GM21528 (cell line): ENCODE measurements around the gene EFCAB8.
A peak's percentile ranks its signal among the peaks of the same experiment; 100 is the strongest.

ENCODE experiments used
- ATAC-seq: cut with Tn5 transposase; IDR thresholded peaks from one replicate; pipeline ENCODE4 v1.9.1; 2021; ENCODE audit warnings: mild to moderate bottlenecking, moderate library complexity; ENCODE audit not compliant: unreplicated experiment, low FRiP score

The EFCAB8 gene, protein sequence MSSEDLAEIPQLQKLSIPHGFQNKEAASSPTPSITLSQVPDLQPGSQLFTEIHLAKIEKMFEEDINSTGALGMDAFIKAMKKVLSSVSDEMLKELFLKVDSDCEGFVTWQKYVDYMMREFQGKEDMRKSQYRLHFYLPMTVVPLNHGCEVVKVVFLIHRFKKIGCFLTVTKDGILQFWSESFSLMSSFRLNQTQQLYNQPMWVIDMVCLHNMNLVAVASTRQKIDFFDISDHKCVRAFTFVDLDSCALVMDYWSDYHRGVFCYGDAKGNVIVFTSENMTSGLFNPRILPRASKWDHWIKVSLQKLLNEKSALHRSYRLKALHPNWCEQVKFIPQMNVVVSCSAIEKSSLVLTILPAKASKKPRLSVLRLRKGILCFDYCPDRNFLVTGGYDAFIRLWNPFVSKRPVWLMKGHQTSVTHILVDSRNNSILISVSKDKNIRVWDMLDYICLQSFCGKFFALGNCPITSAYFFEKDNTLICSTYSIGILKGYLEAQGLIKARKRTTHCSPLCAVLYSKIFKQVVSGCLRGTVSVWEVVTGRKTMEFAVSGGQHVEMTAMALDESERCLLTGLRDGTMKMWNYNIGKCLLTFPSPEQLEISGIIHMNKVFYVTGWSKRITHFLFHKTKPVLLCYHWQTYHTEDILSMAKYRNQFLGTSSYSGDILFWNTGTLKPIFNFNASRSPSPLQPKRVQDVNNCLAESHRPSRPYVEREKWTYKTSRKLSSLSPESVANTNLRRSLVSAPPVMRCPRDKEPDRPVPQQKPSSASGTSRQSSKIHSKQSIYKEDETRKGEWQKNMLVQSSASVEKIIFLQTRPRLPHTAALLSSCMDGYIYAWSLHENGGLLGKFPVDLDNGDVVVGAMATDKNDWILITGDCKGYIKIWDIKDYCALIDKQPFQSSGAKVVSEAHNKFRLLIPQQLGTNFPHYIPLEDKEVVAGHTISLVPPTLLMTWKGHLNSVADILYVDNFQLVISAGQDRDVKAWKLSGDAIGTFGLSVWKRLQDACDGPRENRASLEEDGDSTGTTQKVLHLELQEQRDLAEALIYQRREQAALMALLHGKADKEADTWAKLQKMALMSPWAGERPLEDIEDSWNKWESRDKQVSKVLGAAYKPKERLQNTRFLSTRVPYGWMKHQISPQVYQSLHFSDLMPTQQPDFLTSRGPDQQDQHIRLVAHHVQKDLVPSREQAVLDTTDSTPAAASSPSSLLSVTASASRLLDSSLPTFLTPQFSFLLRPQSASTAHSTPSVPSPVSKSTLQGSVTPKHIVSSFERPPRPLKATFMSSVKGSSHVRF

DNA sequence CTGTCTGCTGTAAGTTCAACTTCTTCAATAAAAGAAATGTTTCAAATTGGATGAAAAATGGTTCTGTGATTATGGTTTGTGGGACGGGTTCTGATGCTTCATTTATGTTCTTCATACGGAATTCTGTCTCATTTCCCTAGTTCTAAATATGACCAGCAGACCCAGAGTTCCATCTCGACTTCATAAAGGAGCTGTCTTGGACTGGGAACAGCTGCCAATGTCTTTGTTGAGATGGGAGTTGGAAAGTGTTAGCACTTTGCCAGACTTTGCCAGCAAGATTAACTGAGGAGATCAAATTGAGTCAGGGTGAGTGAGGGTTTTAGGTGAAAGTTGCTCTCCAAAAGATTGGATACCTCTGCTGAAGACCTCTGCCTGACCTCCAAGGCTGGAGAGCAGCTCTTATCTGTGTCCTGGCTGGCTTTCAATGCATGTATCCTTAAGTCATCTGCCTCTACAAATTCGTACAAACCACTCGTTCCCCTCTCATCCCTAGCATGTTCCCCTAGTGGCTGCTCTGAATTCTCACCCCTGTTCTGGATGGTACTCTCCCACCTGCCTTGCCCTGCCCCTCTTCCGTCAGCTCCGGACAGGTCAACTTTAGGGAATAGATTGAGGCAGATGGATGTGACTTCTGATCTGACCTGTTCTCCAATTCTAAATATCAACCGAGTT, at the start of gene EFCAB8:
Gene EFCAB8 (plus strand): TSS at position 223 of the 672 bp plus-strand sequence. CDS start 4,870 bp downstream, outside the sequence.
- no peak for ATAC-seq

DNA sequence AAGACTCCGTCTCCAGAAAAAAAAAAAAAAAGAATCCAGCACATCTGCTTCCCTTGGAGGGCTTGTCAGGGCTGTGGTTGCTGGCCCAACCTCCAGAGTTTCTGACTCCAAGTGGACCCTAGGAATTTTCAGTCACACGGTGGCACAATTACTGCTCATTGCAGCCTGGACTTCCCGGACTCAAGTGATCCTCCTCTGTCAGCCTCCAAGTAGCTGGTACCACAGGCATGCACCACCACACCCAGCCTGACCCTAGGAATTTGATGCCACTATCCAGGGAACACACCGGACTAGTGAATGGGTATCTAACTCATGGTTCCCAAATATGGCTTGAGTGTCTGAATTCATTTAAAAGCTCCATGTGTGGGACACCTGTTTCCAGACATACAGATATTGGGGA, 48.8 kb upstream of the EFCAB8 start:
- ATAC-seq = no peak

DNA sequence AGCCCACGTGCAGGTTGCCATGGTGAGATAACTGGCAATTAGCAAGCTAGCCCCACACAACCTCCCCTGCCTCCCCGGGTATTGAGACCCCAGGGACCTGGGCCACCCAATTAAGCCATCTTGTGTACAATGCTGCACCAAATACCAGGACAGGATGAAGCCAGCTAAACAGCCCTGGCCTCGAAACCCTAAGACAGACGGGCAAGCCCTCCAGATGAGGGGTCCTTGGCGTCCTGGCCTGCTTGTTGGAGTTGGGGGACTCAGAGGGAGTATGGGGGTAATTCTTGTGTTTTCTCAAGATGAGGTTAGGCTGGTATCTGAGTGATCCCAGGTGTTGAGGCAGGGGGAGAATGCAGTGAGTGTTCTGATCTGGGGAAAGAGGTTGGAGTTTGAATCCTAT, 47.8 kb upstream of the EFCAB8 start:
- ATAC-seq = no peak

DNA sequence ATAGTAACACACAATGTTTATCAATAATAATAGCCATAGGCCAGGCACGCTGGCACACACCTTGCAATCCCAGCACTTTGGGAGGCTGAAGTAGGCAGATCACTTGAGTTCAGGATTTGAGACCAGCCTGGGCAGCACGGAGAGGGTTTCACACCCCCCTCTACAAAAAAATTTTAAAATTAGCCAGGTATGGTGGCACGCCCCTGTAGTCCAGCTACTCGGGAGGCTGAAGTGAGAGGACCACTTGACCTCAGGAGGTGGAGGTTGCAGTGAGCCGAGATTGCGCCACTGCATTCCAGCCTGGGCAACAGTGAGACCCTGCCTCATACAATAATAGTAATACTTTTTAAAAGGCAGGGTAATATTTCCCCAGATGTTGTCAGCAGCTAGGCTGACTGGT, 46.8 kb upstream of the EFCAB8 start:
- ATAC-seq = no peak

DNA sequence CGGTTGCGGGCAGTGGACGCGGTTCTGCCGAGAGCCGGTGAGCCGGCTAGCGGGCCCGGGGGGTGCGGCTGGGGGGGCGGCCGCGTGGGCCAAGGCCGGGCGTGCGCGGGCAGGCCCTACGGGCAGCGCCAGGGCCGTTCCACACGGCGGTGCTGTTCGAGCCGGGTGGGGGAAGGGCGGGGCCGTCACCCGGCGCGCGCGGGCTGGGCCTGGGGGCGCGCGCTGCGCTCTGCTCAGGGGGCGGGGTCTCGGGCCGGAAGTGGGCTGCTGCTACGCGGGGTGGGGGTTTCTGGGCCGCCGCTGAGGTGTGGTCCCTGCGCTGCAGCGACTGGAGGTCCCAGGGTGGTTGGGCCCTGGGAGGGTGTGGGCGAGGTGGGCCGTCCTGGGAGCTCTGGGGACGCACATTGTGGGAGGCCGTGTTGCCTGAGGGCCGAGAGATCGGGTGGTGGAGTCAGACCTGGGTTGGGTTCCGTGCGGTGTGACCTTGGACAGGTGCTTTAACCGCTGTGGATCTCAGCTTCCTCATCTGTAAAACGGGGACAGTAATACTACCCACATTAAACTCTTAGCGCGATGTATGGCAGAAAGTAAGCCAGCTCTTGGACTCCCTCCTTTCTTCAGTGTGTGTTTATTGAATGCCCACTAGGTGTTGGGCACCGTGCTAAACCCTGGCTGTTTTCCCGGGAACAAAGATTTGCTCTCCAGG, 38.6 kb upstream of the EFCAB8 start:
- peak; percentile 63 for ATAC-seq

DNA sequence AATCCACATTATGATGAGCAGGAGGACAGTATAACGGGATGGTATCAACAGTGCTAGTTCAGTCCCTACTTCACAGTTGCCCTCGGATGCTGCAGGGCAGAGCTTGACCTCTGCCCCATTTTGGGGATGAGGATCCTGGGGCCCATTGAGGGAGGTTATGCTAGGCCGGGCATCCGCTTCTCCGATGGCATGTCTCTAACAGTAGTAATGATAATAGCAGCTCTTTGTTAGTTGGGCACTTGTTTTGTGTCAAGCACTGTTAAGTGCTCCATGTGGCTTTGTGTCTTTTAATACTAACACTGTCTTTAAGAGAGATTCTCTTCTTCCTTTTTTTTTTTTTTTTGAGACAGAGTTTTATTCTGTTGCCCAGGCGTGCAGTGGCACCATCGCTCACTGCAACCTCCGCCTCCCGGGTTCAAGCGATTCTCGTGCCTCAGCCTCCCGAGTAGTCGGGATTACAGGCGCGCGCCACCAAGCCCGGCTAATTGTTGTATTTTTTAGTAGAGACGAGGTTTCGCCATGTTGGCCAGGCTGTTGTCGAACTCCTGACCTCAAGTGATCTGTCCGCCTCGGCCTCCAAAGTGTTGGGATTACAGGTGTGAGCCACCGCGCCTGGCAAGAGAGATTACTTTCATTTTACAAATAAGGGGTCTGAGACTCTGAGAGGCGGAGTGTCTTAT, 37.9 kb upstream of the EFCAB8 start:
- no peak for ATAC-seq

DNA sequence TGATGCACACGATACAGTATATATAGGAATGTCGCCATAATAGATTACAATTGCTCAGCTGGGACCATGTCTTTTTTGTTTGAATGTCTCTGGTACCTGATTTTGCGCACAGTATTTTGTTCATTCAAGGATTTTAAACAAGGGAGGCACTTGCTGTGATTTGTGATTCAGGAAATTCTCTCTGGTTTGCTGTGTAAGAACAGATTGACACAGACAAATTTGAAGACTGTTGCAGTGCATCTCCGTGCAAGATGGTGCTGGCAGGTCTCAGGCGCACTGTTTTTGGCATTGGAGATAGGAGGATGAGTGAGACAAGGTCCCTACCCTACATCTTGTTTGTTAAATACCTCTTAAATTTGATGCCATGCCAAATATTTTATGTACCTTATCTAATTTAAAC, 36.5 kb upstream of the EFCAB8 start:
- ATAC-seq = no peak

DNA sequence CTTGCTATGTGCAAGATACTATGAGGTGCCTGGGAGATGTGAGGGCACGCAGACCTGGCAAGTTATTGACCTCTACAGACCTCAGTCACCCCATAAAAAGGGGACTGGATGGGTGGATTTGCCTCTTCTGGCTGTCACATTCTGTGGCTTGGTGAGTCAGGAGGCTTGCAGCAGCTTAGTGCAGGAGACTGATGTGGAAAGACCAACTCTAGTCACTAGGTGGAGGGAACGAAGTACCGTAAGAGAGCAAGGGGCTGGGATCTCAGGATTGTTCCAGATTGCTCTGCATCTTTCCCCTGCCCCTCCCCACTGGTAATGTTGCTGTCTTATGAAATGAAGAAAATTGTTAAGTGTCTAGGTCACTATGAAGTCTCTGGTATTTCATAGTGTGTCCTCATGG, 35.6 kb upstream of the EFCAB8 start:
- no peak for ATAC-seq

DNA sequence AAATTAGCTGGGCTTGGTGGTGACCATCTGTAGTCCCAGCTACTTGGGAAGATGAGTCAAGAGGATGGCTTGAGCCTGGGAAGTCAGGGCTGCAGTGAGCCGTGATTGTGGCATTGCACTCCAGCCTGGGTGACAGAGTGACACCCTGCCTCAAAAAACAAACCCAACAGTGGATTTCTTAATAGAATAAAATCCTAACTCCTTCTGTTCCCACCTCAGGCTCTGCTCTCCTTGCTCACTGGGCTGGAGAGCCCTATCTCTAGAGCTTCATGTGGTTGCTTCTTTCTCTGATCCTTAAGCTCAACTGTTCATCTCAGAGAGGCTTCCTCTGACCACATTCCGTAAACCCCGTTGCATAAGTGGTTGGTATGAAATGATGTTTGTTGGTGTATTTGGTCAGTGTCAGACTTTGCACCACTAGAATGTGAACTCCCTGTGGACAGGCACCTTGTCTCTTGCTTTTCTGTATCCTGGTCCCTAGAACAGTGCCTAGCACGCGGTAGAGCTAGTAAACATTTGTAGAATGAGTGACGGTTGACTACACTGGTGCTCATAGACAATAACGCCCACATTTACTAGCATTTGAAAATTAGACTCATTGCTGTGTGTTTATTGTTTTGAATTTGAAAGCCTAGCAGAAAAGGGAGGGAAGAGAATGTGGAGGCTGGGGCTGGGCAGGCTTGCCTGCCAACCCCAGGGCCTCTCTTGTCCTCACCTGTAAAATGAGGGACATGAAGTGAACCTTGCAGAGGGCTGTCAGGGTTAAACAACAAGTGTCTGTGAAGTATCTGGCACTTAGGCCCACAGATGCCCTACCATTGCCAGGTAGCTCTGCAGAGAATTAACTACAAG, 34.8 kb upstream of the EFCAB8 start:
- ATAC-seq = no peak

DNA sequence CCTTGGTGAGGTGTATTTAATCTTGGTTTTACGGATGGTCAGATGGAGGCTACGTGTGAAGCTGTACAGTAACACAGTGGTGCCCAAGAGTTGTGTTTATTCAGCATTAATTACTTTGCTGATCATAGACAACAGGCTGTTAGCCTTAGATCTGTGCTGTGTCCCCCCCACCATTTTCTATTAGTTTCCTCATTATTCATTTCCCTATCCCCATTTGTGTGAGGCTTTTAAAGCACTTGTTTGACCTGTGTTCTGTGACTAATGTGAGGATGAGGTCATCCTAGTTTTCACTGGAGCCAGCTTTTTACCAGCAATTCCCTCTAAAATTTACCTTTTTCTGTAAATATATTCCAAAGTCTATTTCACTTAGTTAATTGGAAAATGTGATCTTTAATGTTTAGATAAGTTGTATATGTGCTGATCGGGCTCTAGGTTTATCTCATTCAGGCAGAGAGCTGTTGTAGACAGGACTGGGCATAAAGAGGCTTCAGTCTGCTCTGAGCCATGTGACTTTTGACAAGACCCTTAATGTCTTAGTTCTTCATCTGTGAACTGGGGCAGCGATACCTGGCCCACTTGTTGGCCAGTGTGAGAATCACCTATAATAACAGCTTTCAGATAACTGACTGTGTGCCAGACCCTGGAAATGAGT, 30.6 kb upstream of the EFCAB8 start:
- no peak for ATAC-seq

DNA sequence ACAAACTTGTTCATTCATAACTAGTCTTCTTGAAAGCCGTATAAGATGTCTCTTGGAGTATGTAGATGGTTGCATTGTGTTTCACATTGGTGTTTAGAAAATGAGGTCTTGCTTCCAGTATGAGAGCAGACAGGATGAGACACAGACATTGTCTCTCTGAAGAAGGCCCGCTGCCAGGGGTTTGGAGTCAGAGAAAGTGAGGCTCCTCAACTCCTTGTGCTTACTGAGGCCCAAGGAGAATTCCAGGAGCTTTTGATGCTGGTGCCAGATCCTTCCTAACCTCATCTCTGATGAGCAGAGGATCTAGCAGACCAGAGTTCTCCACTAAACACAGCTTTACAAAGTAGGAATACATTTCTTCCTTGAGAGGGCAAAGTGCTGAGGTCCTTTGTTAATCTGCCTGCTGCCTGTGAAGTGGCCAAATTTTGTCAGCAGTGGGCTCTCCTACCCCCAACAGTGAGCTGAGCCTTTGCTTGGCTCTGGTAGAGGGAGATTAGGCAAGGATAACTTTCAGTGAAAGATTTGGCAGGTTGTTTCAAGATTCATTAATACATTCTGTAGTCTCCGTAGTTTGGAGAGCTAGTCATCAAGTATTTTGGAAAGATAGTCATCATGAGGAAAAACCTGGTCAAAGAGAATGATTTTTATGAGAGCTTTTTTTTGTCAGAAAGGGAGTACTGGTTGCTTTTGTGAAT, 29.3 kb upstream of the EFCAB8 start:
- ATAC-seq = no peak

DNA sequence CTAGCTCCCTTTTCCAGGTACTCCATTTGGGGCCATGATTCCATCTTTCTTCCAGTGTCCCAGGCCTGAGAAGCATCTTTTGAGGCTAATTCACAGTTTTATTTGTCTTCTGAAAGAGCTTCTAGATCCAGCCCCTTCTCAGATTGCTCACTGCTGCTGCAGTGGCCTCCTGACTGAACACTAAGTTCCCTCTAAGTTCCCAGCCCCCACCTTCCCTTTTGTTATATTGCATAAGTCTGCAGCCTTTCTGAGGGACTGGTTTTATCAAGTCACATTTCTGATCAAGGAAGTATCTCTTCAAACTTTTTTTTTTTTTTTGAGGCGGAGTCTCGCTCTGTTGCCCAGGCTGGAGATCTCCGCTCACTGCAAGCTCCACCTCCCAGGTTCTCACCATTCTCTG, 28.3 kb upstream of the EFCAB8 start:
- ATAC-seq = no peak

DNA sequence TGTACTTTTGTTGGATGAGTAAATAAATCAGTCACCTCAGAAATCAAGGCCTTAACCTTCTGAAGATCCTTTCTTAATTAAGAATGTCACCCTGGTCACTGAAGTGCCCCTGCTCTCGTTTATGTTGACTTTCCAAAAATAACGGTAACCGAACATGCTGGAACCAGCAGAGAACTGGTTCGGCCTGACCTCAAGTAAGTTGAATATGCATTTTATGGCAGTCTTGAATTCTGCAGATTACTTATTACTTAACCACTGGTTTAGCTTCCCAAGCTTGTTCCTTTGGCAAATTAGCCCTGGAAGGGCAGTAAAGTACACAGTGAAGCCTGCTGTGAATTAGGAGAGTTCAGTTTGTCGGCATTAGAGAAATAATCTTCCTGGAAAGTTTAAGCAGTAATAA, 26.7 kb upstream of the EFCAB8 start:
- ATAC-seq = no peak

DNA sequence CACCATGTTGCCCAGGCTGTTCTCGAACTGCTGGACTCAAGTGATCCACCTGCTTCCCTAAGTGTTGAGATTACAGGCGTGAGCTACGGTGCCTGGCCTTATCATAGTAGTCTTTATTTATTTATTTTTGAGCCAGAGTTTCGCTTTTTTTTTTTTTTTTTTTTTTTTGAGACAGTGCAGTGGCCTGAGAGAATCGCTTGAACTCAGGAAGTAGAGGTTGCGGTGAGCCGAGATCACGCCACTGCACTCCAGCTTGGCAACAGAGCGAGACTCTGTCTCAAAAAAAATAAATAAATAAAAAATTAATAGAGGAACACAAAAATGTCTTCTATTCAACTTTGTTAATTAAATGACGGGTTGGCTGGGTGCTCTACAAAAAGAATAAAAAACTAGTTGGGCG, 26.1 kb upstream of the EFCAB8 start:
- no peak for ATAC-seq

DNA sequence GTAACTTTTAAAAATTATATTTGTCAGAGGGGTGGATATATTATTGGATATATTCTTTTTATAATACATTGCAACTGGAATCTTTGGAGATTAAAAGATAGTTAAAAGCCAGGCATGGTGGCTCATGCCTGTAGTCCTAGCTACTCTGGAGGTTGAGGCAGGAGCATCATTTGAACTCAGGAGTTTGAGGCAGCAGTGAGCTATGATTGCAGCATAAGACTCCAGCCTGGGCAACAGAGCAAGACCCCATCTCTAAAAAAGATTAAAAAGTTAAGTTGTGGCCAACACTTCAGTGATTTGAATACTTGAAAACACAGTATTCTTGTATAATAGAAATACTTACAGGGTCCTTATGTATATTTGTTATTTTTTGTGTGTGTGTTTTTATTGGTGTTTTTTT, 23.8 kb upstream of the EFCAB8 start:
- ATAC-seq = no peak

DNA sequence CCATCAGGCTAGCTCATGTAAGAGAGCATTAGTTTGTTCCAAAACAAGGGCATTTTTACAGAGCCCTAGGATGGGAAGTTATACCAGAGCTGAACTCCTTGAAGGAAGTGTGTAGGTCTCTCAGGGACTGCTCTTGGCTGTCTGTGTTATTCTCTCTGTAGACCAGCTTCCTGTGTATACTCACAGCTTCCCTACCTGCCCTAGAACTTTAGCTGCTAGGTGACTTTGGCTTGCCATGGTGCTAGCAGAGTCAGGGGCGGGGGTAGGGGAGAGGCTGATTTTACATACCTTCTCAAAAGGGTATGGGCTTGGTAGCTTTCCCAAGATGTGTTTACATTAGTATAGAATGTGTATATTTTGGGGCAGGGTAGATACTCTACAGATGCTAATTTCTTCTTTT, 21.6 kb upstream of the EFCAB8 start:
- no peak for ATAC-seq
